NK-92 treated with Interleukin-12 subunit alpha and Interleukin-12 subunit beta, amount 100 ng/mL, for 24 hours (cell line): ENCODE results near the gene INO80D.
"Not testable (repeated sequence)": the region's sequence is repeated elsewhere in the genome, so short reads cannot be mapped to it uniquely, and the experiment has no call there.

Source experiments
- DNase-seq: peaks from one replicate; lab custom pipeline; 2025; lab: John Stamatoyannopoulos, UW

INO80D gene

GRCh38 chr2:206028101-206028500 is 57.9 kb downstream of the INO80D start:
- no peak for DNase-seq

GRCh38 chr2:206023183-206023582 is 62.8 kb downstream of the INO80D start:
- no peak for DNase-seq

GRCh38 chr2:206020171-206020570 is 65.8 kb downstream of the INO80D start:
- no peak for DNase-seq

GRCh38 chr2:206015746-206016145 is 70.2 kb downstream of the INO80D start:
- DNase-seq = not testable (repeated sequence)

GRCh38 chr2:206011795-206012194 is 74.2 kb downstream of the INO80D start:
- DNase-seq = no peak

GRCh38 chr2:206011018-206011614 is 74.9 kb downstream of the INO80D start:
- no peak for DNase-seq

- DNase-seq = no peak
These were observed 81.8 kb downstream of the INO80D start for GRCh38 chr2:206004004-206004693.

- no peak for DNase-seq
These were observed 83.5 kb downstream of the INO80D start for GRCh38 chr2:206002440-206002839.

- no peak for DNase-seq
These were observed 84.1 kb downstream of the INO80D start for GRCh38 chr2:206001912-206002311.

- DNase-seq = no peak
These were observed 85.2 kb downstream of the INO80D start for GRCh38 chr2:206000776-206001175.

GRCh38 chr2:205998583-205998982 is 87.4 kb downstream of the INO80D start:
- no peak for DNase-seq

GRCh38 chr2:205996161-205996560 is 89.8 kb downstream of the INO80D start:
- DNase-seq = no peak

GRCh38 chr2:205995260-205995659 is 90.7 kb downstream of the INO80D start:
- no peak for DNase-seq

- DNase-seq = no peak
These were observed 91.6 kb downstream of the INO80D start for GRCh38 chr2:205994344-205994743.

- no peak for DNase-seq
These were observed 95.9 kb downstream of the INO80D start for GRCh38 chr2:205990104-205990503.

- DNase-seq = no peak
These were observed 96.5 kb downstream of the INO80D start for GRCh38 chr2:205989271-205990071.

GRCh38 chr2:205988681-205989080 is 97.3 kb downstream of the INO80D start:
- DNase-seq = not testable (repeated sequence)

- no peak for DNase-seq
These were observed 97.7 kb downstream of the INO80D start for GRCh38 chr2:205988274-205988673.

- DNase-seq = not testable (repeated sequence)
These were observed 99.6 kb downstream of the INO80D start for GRCh38 chr2:205986334-205986733.

GRCh38 chr2:205984381-205984780 is 101.6 kb downstream of the INO80D start:
- no peak for DNase-seq

- DNase-seq = no peak
These were observed 103.1 kb downstream of the INO80D start for GRCh38 chr2:205982776-205983327.

GRCh38 chr2:205978728-205979127 is 107.2 kb downstream of the INO80D start:
- not testable (repeated sequence) for DNase-seq

- DNase-seq = not testable (repeated sequence)
These were observed 108.3 kb downstream of the INO80D start for GRCh38 chr2:205977699-205978098.
